Measurements from ENCODE around the gene DDX10. TPM values are rescaled to one million over a fixed set of nuclear protein-coding genes. Genes with fewer than 3 reads are reported as not detected.

The DDX10 gene
- total and polyA plus RNA-seq, 2 experiments from 2014 or later = 32.4 to 37.8 TPM

DNA sequence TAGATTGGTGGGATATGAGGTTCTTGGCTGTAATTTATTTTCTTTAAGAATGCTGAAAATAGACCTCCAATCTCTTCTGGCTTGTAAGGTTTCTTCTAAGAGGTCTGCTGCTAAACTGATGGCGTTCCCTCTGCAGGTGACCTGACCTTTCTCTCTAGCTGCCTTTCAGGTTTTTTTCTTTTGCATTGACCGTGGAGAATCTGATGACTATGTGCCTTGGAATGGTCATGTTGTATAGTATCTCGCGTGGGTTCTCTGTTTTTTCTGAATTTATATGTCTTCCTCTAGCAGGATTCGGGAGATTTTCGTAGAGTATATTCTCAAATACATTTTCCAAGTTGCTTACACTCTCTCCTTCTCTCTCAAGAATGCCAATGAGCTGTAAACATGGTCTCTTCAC lies 122.2 kb downstream of the DDX10 start (continued):
- TF ChIP-seq, protein P1, sequence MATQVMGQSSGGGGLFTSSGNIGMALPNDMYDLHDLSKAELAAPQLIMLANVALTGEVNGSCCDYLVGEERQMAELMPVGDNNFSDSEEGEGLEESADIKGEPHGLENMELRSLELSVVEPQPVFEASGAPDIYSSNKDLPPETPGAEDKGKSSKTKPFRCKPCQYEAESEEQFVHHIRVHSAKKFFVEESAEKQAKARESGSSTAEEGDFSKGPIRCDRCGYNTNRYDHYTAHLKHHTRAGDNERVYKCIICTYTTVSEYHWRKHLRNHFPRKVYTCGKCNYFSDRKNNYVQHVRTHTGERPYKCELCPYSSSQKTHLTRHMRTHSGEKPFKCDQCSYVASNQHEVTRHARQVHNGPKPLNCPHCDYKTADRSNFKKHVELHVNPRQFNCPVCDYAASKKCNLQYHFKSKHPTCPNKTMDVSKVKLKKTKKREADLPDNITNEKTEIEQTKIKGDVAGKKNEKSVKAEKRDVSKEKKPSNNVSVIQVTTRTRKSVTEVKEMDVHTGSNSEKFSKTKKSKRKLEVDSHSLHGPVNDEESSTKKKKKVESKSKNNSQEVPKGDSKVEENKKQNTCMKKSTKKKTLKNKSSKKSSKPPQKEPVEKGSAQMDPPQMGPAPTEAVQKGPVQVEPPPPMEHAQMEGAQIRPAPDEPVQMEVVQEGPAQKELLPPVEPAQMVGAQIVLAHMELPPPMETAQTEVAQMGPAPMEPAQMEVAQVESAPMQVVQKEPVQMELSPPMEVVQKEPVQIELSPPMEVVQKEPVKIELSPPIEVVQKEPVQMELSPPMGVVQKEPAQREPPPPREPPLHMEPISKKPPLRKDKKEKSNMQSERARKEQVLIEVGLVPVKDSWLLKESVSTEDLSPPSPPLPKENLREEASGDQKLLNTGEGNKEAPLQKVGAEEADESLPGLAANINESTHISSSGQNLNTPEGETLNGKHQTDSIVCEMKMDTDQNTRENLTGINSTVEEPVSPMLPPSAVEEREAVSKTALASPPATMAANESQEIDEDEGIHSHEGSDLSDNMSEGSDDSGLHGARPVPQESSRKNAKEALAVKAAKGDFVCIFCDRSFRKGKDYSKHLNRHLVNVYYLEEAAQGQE (IDR thresholded peaks at IDR 0.05; ENCODE audit: unreplicated experiment) = no peak
- TF ChIP-seq CREB1 (CRISPR knock-in tag; IDR thresholded peaks at IDR 0.05; ENCODE audit: low read depth) = no peak
- TF ChIP-seq, protein P2, sequence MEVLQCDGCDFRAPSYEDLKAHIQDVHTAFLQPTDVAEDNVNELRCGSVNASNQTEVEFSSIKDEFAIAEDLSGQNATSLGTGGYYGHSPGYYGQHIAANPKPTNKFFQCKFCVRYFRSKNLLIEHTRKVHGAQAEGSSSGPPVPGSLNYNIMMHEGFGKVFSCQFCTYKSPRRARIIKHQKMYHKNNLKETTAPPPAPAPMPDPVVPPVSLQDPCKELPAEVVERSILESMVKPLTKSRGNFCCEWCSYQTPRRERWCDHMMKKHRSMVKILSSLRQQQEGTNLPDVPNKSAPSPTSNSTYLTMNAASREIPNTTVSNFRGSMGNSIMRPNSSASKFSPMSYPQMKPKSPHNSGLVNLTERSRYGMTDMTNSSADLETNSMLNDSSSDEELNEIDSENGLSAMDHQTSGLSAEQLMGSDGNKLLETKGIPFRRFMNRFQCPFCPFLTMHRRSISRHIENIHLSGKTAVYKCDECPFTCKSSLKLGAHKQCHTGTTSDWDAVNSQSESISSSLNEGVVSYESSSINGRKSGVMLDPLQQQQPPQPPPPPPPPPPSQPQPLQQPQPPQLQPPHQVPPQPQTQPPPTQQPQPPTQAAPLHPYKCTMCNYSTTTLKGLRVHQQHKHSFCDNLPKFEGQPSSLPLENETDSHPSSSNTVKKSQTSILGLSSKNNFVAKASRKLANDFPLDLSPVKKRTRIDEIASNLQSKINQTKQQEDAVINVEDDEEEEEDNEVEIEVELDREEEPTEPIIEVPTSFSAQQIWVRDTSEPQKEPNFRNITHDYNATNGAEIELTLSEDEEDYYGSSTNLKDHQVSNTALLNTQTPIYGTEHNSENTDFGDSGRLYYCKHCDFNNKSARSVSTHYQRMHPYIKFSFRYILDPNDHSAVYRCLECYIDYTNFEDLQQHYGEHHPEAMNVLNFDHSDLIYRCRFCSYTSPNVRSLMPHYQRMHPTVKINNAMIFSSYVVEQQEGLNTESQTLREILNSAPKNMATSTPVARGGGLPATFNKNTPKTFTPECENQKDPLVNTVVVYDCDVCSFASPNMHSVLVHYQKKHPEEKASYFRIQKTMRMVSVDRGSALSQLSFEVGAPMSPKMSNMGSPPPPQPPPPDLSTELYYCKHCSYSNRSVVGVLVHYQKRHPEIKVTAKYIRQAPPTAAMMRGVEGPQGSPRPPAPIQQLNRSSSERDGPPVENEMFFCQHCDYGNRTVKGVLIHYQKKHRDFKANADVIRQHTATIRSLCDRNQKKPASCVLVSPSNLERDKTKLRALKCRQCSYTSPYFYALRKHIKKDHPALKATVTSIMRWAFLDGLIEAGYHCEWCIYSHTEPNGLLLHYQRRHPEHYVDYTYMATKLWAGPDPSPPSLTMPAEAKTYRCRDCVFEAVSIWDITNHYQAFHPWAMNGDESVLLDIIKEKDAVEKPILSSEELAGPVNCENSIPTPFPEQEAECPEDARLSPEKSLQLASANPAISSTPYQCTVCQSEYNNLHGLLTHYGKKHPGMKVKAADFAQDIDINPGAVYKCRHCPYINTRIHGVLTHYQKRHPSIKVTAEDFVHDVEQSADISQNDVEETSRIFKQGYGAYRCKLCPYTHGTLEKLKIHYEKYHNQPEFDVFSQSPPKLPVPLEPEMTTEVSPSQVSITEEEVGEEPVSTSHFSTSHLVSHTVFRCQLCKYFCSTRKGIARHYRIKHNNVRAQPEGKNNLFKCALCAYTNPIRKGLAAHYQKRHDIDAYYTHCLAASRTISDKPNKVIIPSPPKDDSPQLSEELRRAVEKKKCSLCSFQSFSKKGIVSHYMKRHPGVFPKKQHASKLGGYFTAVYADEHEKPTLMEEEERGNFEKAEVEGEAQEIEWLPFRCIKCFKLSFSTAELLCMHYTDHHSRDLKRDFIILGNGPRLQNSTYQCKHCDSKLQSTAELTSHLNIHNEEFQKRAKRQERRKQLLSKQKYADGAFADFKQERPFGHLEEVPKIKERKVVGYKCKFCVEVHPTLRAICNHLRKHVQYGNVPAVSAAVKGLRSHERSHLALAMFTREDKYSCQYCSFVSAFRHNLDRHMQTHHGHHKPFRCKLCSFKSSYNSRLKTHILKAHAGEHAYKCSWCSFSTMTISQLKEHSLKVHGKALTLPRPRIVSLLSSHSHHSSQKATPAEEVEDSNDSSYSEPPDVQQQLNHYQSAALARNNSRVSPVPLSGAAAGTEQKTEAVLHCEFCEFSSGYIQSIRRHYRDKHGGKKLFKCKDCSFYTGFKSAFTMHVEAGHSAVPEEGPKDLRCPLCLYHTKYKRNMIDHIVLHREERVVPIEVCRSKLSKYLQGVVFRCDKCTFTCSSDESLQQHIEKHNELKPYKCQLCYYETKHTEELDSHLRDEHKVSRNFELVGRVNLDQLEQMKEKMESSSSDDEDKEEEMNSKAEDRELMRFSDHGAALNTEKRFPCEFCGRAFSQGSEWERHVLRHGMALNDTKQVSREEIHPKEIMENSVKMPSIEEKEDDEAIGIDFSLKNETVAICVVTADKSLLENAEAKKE (CRISPR knock-in tag; IDR thresholded peaks at IDR 0.05) = no peak

DNA sequence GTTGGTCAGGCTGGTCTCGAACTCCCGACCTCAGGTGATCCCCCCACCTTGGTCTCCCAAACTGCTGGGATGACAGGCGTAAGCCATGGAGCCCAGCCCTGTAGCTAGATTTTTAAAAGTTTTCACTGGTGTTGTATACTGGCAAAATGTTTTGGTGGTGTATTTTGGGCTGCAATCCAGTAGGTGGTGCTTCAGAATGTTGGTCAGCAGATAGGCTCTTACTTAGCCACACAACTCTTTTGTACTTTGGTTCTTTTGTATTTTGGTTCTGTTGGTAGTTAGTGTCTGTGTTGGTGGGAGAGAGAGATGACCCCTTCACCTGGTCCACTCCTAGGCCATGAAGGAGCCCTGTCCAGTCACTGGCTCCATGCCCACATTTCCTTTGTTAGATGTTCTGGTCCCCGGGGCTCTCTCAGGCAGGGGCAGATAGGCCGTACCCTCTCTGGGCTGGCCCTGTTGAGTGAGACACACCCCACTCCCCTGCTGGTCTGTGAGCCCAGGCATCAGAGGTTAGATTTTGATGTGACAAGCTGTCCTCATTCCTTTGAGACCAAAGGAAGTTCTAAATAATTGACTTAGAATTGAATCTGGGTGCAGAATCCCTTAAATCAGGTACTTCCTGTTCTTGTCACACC lies 123.8 kb downstream of the DDX10 start:
- Mint-ChIP-seq H3K4me1 (peaks cover 49% of the 10 kb centered on the region), H3K36me3 (ENCODE audit: low read depth) (no peaks in the 10 kb centered on the region), H3K9me3 (no peaks in the 10 kb centered on the region), H3K27me3 (ENCODE audit: insufficient read depth, low read depth, poor library complexity) (no peaks in the 10 kb centered on the region), H3K4me3 (no peak overlapping the region), H3K27ac (no peak overlapping the region)
- ATAC-seq (peak; percentile 89), DNase-seq (ENCODE audit: low spot score) (peak; percentile 75)
- Histone ChIP-seq H3K36me3 (ENCODE audit: insufficient read depth) (no peaks in the 10 kb centered on the region), H3K9me2 (ENCODE audit: insufficient read depth) (no peaks in the 10 kb centered on the region), H2AFZ (no peak overlapping the region), H3K27me3 (ENCODE audit: insufficient read depth) (no peaks in the 10 kb centered on the region), H3K4me3 (no peak overlapping the region), H3K4me2 (0 out of 2 replicates have a peak overlapping the region, but pooled peaks have one; percentile 11), H3K4me1 (ENCODE audit: insufficient read depth) (peaks cover 23% of the 10 kb centered on the region), H4K20me1 (replicated peaks; ENCODE audit: insufficient read depth) (no peaks in the 10 kb centered on the region), H3F3A (replicated peaks; ENCODE audit: low read depth) (no peaks in the 10 kb centered on the region), H3K27ac (ENCODE audit: low read depth) (no peak overlapping the region), H3K79me2 (replicated peaks; ENCODE audit: insufficient read depth) (peaks cover 68% of the 10 kb centered on the region)
- TF ChIP-seq, protein P3, sequence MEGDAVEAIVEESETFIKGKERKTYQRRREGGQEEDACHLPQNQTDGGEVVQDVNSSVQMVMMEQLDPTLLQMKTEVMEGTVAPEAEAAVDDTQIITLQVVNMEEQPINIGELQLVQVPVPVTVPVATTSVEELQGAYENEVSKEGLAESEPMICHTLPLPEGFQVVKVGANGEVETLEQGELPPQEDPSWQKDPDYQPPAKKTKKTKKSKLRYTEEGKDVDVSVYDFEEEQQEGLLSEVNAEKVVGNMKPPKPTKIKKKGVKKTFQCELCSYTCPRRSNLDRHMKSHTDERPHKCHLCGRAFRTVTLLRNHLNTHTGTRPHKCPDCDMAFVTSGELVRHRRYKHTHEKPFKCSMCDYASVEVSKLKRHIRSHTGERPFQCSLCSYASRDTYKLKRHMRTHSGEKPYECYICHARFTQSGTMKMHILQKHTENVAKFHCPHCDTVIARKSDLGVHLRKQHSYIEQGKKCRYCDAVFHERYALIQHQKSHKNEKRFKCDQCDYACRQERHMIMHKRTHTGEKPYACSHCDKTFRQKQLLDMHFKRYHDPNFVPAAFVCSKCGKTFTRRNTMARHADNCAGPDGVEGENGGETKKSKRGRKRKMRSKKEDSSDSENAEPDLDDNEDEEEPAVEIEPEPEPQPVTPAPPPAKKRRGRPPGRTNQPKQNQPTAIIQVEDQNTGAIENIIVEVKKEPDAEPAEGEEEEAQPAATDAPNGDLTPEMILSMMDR (conservative IDR thresholded peaks at IDR 0.05; ENCODE audit: low read depth in 2 of 2) = peak; percentile 64 to 69
- TF ChIP-seq, protein P1 (IDR thresholded peaks at IDR 0.05; ENCODE audit: unreplicated experiment) = no peak
